ENCODE measurements around the gene CCL13. TPM values are rescaled to one million over a fixed set of nuclear protein-coding genes. Genes with fewer than 3 reads are reported as not detected.
A peak's percentile ranks its signal among the peaks of the same experiment; 100 is the strongest.
"Not testable (repeated sequence)": the region's sequence is repeated elsewhere in the genome, so short reads cannot be mapped to it uniquely, and the experiment has no call there.

The CCL13 gene
- total RNA-seq: not detected in 2 replicates

DNA sequence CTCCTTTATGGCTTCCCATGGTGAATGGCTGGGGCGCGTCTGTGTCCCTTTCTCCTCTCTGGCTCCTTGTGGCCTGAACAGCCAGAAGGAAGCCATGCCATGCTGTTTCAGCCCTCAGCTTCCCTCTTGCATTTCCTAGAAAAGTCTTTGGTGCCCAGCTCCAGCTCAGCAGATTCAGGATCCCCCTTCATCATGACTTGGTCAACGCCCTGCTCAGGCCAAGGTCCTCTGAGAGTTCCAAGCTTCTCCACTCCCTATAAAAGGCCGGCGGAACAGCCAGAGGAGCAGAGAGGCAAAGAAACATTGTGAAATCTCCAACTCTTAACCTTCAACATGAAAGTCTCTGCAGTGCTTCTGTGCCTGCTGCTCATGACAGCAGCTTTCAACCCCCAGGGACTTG lies at the start of gene CCL13:
Gene CCL13, plus strand, starts transcription at position 287 of the 400 bp plus-strand sequence. Its CDS starts 47 bp downstream, at position 334.
- no peak for DNase-seq (ENCODE audit: low read depth in 2 of 2)

DNA sequence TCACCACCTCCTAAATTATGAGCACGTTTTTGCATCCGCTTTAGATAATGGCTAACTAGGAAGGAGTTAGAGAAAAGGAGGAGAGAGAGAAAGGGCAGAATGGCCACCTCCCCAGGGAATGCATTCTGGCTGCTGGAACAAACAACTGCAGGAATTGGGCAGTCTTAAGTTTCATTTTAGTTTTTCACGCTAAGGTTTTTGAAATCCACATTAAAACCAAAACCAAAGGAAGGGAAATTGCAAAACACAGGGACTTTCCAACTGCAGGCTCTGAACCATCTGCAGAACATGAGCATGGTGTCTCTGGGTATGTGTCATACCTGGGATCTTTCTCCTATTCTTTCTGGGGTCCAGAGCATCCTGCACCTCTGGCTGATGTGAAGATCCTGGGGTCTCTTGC lies 49.2 kb upstream of the CCL13 start:
- DNase-seq (ENCODE audit: low read depth in 2 of 2): no peak

DNA sequence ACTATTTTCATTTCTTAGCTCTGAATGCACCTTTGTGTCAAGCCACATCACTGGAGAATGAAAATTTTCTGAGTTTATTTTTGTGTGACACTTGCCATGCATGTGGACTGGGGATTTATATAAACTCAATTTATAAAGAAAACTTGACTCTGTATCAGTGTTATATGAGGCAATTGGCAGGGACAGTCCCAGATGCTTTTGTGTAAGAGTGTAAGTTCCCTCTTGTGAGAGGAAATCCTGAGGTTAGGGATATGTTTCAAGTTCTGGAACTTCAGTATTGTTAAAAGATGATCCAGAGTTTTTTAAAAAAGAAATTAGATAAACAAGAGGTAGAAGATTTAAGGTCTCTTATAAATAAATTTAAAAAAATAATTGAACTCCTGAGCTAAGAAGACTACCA lies 47.9 kb upstream of the CCL13 start:
- no peak for DNase-seq (ENCODE audit: low read depth in 2 of 2)

DNA sequence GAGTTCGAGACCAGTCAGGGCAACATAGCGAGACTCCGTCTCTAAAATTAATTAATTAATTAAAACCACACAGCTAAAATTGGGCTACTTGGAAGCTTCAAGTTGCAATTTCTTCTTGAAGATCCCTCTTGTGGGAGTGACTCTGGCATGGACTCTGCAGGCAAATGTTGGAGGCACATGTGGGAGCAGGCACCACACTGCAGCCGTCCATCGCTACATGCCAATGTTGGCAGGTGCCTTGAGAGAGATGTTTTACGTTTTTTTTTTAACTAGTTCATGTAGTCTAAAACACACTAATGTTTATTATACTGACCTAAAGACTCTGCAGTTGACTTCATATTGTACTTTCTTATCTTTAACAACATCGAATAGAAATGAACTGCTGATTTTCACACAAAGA lies 45.0 kb upstream of the CCL13 start:
- DNase-seq (ENCODE audit: low read depth in 2 of 2): no peak

DNA sequence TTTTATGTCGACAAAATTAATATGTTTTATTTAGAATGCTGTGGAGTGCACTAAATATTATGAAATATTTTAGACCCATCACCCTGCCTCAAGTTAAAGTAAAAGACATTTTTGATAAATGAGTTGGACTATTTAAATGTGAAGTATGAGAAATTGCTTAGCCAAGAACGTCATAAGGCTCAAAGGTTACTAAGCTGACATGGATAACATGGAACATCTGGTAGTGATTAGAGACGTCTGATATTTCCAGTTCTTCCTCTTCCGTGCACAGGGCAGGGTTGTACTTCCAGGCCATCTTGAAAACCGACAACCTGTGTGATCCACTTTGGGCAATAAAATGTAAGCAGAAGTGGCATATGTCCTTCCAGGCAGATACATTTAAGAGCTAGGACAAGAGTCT lies 44.2 kb upstream of the CCL13 start:
- DNase-seq (ENCODE audit: low read depth in 2 of 2): no peak

DNA sequence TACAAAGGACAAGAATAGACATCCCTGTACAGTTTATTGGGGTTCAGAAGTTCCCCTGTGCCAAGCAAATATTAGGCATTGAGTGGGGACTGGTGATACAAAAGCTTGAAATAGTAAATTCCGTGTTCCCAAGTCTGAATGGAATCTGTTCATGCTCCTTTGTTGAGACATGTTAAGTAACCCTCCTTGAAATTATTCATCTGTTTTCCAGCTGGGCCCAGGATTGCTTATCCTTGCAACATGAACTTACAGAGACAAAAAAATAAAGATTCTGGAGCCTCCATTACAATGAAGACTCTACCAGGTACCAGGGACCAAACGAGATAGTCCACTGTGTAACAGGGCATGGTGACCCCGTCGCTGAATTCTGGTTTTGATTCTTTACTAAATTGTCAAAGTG lies 43.1 kb upstream of the CCL13 start:
- no peak for DNase-seq (ENCODE audit: low read depth in 2 of 2)

DNA sequence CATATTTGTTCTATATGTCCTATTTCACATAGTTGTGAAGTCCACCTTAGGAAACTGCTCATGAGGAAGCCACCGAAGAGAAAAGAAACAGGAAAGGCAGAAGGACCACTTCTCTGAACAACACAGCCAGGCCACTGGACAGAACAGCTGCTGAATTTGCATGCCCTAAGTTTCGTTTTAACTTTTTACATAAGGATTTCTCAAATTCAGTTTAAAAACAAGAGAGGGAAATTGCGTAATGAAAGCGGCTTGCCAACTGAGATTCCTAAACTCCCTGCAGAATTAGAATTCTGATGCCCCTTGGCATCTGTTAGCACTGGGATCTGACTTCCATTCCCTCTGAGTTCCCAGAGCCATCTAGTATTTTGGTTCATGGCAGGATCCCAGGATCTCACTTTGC lies 42.0 kb upstream of the CCL13 start:
- DNase-seq (ENCODE audit: low read depth in 2 of 2): peak; percentile 25 to 31

DNA sequence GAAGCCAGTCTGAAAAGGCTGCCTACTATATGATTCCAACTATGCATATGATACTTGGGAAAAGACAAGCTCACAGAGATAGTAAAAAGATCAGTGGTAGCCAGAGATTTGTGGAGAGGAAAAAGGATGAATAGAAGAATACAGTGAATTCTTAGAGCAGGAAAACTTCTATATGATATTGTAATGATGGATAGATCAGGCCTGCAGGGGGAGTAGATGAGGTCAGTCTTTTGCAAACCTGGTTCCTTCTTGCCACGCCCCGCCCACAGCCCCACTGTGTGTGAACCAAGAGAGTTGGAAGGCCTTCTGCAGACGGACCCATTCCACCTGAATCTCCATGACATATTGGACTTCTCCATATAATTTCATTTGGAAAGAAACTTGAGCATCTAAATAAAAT lies 37.8 kb upstream of the CCL13 start:
- no peak for DNase-seq (ENCODE audit: low read depth in 2 of 2)

DNA sequence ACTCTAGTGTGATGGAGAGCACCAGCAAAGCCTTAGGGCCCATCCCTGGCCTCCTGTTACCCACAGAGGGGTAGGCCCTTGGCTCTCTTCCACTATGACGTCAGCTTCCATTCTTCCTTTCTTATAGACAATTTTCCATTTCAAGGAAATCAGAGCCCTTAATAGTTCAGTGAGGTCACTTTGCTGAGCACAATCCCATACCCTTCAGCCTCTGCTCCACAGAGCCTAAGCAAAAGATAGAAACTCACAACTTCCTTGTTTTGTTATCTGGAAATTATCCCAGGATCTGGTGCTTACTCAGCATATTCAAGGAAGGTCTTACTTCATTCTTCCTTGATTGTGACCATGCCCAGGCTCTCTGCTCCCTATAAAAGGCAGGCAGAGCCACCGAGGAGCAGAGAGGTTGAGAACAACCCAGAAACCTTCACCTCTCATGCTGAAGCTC lies 37.2 kb upstream of the CCL13 start, which contains the start of gene CCL8:
Gene CCL8, plus strand, starts transcription at position 397 of the 445 bp plus-strand sequence. CDS start 67 bp downstream, outside the sequence.
- no peak for DNase-seq (ENCODE audit: low read depth in 2 of 2)

DNA sequence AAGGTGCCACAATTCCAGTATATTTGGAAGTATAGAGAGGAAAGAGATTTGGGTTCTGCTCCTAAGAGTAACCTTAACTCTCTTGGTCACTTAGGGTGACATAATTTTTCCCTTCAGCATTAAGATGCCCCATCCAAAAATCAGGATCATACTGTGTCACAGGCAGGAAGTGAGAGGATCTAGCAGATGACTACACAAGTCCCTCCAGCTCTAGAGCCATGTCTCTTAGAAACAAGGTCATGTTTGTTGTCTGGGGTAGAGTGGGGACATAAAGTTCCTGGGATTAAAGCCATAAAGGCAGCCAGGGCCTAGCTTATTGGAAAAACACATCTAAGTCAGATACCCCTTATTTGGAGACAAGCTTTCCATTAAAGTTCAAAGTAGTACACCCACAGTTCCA lies 34.3 kb upstream of the CCL13 start:
- DNase-seq (ENCODE audit: low read depth in 2 of 2): no peak

DNA sequence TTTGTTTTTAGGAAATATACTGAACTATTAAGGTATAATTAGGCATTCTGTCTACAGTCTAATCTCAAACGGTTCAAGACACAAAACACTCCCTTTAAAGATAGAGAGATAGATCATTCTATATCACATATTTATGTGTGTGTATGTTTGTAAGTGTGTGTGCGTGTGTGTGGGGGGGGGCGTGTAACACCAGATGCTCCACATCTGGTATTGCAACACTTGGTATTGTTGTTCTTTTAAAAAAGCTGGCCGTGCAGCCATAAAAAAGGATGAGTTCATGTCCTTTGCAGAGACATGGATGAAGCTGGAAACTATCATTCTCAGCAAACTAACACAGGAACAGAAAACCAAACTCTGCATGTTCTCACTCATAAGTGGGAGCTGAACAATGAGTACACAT lies 28.7 kb upstream of the CCL13 start:
- DNase-seq (ENCODE audit: low read depth in 2 of 2): not testable (repeated sequence)

DNA sequence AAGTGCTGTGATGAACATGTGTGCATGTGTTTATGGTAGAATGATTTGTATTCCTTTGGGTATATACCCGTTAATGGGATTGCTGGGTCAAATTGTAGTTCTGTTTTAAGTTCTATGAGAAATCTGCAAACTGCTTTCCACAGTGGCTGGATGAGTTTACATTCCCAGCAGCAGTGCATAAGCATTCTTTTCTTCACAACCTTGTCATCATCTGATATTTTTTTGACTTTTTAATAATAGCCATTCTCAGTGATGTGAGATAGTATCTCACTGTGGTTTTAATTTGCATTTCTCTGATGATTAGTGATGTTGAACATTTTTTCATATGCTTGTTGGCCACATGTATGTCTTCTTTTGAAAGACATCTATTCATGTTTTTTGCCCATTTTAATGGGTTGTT lies 18.6 kb upstream of the CCL13 start:
- no peak for DNase-seq (ENCODE audit: low read depth in 2 of 2)

DNA sequence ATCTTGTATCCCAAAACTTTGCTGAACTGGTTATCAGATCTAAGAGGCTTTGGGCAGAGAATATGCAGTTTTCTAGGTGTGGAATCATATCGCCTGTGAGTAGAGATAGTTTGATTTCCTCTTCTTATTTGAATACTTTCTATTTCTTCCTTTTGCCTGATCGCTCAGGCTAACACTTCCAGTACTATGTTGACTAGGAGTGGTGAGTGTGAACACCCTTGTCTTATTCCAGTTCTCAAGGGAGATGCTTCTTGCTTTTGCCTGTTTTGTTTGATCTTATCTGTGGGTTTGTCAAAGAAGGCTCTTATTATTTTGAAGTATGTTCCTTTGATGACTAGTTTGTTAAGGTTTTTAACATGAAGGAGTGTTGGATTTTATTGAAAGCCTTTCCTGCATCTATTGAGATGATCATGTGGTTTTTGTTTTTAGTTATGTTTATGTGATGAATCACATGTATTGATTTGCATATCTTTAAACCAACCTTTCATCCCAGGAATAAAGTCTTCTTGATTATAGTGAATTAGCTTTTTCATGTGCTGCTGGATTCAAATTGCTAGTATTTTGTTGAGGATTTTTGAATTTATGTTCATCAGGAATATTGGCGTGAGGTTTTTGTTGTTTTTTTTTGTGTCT lies 17.0 kb upstream of the CCL13 start:
- no peak for DNase-seq (ENCODE audit: low read depth in 2 of 2)

DNA sequence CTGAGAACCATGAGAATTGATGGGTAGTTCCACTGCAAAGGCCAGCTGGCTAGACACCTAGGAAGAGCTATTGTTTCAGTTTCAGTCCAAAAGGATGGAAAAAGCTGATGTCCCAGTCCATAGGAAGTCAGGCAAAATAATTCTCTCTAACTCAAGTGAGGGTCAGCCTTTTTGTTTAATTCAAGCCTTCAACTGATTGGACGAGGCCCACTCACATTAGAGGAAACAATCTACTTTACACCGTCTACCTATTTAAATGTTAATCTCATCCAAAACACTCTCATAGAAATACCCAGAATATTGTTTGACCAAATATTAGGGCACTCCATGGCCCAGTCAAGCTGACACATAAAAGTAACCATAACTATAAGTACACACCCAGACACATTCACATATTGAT lies 14.4 kb upstream of the CCL13 start:
- no peak for DNase-seq (ENCODE audit: low read depth in 2 of 2)

DNA sequence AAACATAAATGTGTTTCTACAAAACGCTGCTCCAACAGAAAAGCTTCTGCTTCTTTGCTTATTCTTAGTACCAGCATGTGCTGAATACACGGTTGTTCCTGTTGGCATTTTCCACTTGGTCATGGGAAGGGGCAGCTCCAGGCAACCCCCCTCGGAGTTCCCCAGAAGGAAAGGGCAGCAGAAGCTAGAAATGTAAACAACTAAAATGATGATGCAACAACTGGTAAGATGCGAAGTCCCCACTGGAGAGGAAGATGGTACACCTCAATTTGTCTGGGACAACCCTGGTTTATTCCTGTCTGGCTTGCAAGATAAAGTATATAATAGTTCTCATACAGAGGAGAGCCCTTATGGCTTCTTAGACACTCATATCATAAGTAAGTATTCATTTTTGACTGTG lies 9.2 kb upstream of the CCL13 start:
- no peak for DNase-seq (ENCODE audit: low read depth in 2 of 2)

DNA sequence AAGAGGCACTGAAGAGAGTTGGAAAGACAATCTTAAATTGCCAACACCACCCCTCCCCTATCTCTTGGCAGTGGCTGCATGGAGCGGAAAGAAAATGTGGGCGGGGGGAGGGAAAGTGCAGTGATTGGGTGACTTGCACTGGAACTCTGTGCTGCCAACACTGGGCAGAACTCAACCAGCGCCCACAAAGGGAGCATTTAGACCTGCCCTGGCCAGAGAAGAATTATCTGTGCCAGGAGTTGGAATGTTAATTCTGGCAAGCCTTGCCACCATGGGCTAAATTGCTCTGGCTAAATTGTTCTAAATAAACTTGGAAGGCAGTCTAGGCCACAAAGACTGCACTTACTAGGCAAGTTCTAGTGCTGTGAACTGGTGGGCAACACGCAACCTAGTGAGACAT lies 6.5 kb upstream of the CCL13 start:
- DNase-seq (ENCODE audit: low read depth in 2 of 2): no peak

DNA sequence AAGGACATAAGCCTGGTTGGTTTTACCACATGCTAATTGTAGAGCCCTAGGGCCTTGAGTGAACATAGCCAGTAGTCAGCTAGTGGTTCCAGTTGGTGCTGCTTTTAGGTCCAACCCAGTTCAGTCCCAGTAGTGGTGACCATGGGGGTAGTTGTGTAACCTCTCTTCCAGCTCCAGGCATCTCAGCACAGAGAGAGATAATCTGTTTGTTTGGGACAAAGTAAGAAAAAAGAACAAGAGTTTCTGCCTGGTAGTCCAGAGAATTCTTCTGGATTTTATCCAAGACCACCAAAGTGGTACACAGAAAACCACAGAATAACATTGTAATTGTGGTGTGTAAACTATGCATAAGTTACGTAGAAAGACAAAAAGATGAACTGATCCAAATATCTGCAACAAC lies 5.2 kb upstream of the CCL13 start:
- DNase-seq (ENCODE audit: low read depth in 2 of 2): no peak

DNA sequence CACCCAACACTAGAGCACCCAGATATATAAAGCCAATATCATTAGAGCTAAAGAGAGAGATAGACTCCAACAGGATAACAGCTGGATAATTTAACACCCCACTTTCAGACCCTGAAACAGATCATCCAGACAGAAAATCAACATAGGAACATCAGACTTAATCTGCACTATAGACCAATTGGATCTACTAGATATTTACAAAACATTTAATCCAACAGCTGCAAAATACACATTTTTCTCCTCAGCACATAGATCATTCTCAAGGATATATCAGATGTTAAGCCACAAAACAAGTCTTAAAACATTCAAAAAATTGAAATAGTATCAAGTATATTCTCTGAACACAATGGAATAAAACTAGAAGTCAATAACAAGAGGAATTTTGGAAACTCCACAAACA lies 4.1 kb upstream of the CCL13 start:
- DNase-seq (ENCODE audit: low read depth in 2 of 2): no peak

DNA sequence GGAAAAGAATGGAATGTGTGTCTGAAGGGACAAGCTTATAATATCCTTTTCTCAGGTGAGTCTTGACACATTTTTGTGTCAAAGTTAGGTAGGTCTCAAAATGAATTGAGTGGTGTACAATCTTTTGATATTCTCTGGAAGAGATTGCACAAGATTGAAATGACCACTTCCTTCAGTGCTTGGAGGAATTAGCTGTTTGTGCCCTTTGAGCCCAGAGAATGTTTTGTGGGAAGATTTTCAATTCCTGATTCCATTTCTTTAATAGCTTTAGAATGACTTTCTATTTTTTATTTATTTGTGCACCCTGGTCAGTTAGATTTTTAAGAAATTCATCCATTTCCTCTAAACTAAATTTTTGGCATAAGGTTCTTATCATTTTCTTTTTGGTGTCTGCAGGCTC lies 1.6 kb upstream of the CCL13 start:
- DNase-seq (ENCODE audit: low read depth in 2 of 2): no peak

DNA sequence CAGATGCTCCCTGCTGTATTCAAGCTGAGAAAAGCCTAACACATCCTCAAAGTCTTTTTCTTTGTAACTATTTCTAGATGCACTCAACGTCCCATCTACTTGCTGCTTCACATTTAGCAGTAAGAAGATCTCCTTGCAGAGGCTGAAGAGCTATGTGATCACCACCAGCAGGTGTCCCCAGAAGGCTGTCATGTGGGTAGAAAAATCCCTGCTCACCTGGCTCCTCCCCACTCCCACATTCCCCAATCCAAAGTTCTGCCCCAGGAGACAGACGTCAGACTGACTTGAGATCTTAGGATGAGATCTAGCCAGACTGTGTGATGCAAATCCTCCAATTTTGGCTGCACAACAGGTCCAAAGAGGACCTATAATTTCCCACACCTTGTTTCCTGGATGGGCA lies 1.1 kb downstream of the CCL13 start:
- DNase-seq (ENCODE audit: low read depth in 2 of 2): no peak

DNA sequence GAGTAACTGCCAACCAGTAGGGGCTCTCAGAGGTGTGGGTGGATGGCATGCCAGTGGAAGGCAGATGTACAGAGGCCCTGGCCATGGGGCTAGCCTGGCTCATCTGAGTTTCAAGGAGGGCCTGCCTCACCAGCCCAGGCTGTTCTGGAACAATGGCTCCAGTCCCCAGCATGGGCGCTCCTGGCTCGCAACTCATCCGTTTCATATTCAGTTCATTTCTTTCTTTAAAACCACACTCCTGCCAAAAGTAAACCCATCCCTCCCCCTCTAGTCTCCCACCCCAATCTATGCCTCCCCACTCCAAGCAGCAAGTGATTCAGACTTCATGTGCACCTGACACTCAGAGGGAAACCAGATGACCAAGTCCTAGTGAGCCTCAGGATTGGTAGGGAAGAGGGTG lies 2.4 kb downstream of the CCL13 start:
- DNase-seq (ENCODE audit: low read depth in 2 of 2): no peak

DNA sequence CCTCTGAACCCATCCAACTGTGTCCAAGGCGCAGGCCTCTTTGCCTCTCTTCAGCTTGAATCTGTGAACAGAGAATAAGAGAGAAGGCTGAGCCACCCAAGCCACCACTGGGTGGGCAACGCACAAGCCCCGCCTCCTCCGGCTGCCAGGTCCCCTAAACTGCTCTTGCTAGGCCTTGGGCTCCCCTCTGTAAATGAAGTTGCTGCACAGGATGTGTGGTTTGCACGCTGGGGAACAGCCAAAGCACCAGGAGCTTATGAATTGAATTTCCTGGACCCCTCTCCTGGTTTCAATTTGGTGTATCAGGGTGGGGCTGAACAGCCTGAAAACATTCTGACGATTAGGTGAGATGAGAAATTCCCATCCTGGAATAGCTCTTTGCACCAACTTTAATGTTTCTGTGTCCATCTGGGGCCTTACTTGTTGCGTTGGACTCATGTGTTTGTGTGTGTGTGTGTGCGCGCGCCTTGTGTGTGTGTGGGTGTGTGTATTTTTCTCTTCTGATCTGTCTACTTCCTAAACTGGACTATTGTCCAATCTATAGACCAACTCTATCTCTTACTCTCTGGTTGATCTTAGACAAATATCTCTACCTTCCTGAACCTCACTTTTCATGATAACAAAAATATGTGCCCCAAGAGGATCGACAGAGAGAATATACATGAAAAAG lies 4.5 kb downstream of the CCL13 start:
- no peak for DNase-seq (ENCODE audit: low read depth in 2 of 2)

DNA sequence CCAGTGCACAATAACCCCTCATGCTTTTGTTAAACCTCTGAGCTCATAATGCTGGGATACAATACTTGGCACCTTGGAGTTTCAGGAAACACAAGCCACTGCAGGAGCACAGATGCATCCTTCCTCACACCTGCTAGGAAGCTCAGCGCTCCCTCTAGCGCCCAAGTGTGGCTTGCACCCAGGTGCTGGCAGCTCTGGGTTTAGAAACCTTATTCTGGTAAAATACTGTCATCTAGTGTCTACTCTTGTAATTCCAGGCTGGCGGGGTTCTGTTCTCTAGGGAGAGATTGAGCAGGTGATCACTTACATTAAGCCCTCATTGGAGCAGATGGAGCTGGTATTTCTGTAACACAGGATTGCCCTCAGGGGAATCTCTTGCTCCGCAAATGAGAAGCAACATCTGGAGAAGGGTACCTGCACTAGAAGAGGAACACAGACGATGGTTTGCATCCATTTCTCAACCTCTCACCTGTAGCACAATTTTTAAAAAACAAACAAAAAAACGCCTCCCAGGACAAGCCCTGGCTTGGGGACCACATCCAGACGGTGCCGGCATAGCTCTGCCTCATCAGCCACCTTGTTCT lies 5.3 kb downstream of the CCL13 start:
- DNase-seq (ENCODE audit: low read depth in 2 of 2): peak; percentile 93 to 94
